ENCODE results near the gene CHAD. TPM values are rescaled to one million over a fixed set of nuclear protein-coding genes. Genes with fewer than 3 reads are reported as not detected.
A peak's percentile ranks its signal among the peaks of the same experiment; 100 is the strongest.

Gene CHAD
- total and polyA plus RNA-seq, 2 of the 13 experiments (the other 11 are each of a cell fraction or from before 2014, with no cell fraction given): 1.4 TPM; not detected in 1

DNA sequence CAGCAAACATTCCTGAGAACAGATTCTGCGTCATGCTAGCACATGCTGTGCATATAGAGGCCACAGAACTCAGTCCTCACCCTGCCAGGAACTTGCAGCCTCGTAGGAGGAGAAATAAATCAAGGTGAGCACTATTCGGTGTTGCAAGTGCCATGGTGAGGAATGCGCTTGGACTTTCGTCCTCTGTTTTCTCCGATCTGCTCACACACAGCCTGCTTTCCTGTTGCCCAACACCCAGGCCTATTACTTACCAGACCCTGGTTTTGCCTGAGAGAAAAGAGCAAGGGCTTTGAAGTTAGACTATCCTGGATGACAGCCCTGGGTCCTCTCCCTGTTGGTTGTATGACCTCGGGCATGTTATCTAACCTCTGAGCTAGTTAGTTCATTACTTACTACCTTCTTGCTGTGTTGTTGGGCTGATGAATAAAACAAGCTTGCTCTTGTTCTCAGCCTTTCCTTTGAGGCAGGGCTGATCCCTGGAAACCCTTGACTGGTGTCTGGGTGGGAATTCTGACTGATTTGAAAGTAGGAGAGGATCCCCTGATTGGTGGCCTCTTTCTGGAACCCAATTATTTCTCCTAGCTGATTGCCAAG, 39.8 kb downstream of the CHAD start (continued):
- TF ChIP-seq ZMAT3 (CRISPR knock-in tag; conservative IDR thresholded peaks at IDR 0.05) (no peak), MIER3 (CRISPR knock-in tag; IDR thresholded peaks at IDR 0.05; ENCODE audit: borderline replicate concordance) (peak; percentile 97; the same call in 1 of the 2 replicates), MLXIP (CRISPR knock-in tag; IDR thresholded peaks at IDR 0.05; ENCODE audit: borderline replicate concordance) (no peak), ZNF12 (CRISPR knock-in tag; IDR thresholded peaks at IDR 0.05) (peak; percentile 79), ARID3A (IDR thresholded peaks at IDR 0.05; ENCODE audit: low read depth, low read length) (peak; percentile 75), ZNF891 (CRISPR knock-in tag; IDR thresholded peaks at IDR 0.05) (no peak), GFI1 (CRISPR knock-in tag; IDR thresholded peaks at IDR 0.05; ENCODE audit: borderline replicate concordance) (peak; percentile 96), ZIK1 (CRISPR knock-in tag; IDR thresholded peaks at IDR 0.05; ENCODE audit: borderline replicate concordance, low read depth) (no peak), TBP (CRISPR knock-in tag; IDR thresholded peaks at IDR 0.05) (no peak), RBM22 (optimal IDR thresholded peaks at IDR 0.05; ENCODE audit: low read length) (peak; percentile 37), HNRNPUL1 (IDR thresholded peaks at IDR 0.05; ENCODE audit: low read depth, low read length) (no peak), ELF1 (CRISPR knock-in tag; IDR thresholded peaks at IDR 0.05) (peak; percentile 57), ZNF629 (CRISPR knock-in tag; conservative IDR thresholded peaks at IDR 0.05) (peak; percentile 63), ZNF460 (CRISPR knock-in tag; IDR thresholded peaks at IDR 0.05; ENCODE audit: borderline replicate concordance) (no peak; the same call in 1 of the 2 replicates), ZNF605 (CRISPR knock-in tag; IDR thresholded peaks at IDR 0.05) (peak; percentile 94), ZNF749 (CRISPR knock-in tag; IDR thresholded peaks at IDR 0.05; ENCODE audit: borderline replicate concordance) (no peak)
- TF ChIP-seq, protein P1, sequence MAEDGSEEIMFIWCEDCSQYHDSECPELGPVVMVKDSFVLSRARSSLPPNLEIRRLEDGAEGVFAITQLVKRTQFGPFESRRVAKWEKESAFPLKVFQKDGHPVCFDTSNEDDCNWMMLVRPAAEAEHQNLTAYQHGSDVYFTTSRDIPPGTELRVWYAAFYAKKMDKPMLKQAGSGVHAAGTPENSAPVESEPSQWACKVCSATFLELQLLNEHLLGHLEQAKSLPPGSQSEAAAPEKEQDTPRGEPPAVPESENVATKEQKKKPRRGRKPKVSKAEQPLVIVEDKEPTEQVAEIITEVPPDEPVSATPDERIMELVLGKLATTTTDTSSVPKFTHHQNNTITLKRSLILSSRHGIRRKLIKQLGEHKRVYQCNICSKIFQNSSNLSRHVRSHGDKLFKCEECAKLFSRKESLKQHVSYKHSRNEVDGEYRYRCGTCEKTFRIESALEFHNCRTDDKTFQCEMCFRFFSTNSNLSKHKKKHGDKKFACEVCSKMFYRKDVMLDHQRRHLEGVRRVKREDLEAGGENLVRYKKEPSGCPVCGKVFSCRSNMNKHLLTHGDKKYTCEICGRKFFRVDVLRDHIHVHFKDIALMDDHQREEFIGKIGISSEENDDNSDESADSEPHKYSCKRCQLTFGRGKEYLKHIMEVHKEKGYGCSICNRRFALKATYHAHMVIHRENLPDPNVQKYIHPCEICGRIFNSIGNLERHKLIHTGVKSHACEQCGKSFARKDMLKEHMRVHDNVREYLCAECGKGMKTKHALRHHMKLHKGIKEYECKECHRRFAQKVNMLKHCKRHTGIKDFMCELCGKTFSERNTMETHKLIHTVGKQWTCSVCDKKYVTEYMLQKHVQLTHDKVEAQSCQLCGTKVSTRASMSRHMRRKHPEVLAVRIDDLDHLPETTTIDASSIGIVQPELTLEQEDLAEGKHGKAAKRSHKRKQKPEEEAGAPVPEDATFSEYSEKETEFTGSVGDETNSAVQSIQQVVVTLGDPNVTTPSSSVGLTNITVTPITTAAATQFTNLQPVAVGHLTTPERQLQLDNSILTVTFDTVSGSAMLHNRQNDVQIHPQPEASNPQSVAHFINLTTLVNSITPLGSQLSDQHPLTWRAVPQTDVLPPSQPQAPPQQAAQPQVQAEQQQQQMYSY (CRISPR knock-in tag; IDR thresholded peaks at IDR 0.05): no peak
- TF ChIP-seq, protein P2, sequence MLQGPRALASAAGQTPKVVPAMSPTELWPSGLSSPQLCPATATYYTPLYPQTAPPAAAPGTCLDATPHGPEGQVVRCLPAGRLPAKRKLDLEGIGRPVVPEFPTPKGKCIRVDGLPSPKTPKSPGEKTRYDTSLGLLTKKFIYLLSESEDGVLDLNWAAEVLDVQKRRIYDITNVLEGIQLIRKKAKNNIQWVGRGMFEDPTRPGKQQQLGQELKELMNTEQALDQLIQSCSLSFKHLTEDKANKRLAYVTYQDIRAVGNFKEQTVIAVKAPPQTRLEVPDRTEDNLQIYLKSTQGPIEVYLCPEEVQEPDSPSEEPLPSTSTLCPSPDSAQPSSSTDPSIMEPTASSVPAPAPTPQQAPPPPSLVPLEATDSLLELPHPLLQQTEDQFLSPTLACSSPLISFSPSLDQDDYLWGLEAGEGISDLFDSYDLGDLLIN (CRISPR knock-in tag; IDR thresholded peaks at IDR 0.05; ENCODE audit: borderline replicate concordance): no peak
- TF ChIP-seq, protein P3, sequence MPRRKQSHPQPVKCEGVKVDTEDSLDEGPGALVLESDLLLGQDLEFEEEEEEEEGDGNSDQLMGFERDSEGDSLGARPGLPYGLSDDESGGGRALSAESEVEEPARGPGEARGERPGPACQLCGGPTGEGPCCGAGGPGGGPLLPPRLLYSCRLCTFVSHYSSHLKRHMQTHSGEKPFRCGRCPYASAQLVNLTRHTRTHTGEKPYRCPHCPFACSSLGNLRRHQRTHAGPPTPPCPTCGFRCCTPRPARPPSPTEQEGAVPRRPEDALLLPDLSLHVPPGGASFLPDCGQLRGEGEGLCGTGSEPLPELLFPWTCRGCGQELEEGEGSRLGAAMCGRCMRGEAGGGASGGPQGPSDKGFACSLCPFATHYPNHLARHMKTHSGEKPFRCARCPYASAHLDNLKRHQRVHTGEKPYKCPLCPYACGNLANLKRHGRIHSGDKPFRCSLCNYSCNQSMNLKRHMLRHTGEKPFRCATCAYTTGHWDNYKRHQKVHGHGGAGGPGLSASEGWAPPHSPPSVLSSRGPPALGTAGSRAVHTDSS (CRISPR knock-in tag; conservative IDR thresholded peaks at IDR 0.05): no peak
